OCI-LY3 (cell line): ENCODE data around the gene SLIT1.

Experiments used
- EZH2phosphoT487 ChIP-seq: fragments of 200-600 bp; shearing (Covaris generic); IDR thresholded peaks from 2 replicates; pipeline ENCODE4 v1.6.1; 2018; ENCODE audit warnings: antibody characterized with exemption, mixed run types, low read depth
- TF ChIP-seq, protein P1 (sequence below): fragments of 200-600, 300-600 bp; sonication (generic); IDR thresholded peaks from 2 replicates; pipeline ENCODE4 v1.5.1; 2014; ENCODE audit warnings: antibody characterized with exemption, low read length, low read depth

DNA sequence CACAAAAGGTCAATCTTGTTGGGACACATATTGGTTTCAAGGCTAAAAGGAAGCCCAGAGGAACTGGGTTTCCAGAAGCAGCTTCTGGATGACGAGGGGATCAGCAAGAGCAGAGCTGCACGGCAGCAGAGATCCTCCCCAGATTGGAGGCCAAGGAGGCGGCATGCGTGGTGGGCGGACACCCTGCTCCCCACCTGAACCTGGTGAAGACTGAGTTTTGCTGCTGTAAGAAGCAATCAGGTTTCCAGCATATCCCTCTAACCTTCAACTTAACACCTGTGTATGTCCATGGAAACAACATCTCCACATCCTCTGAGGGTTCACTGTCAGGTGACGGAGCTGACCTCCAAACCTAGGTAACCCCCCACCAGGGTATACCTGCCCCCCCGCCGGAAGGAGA is 35.1 kb downstream of the SLIT1 start:
- no peak for TF ChIP-seq EZH2phosphoT487
- TF ChIP-seq, protein P1, sequence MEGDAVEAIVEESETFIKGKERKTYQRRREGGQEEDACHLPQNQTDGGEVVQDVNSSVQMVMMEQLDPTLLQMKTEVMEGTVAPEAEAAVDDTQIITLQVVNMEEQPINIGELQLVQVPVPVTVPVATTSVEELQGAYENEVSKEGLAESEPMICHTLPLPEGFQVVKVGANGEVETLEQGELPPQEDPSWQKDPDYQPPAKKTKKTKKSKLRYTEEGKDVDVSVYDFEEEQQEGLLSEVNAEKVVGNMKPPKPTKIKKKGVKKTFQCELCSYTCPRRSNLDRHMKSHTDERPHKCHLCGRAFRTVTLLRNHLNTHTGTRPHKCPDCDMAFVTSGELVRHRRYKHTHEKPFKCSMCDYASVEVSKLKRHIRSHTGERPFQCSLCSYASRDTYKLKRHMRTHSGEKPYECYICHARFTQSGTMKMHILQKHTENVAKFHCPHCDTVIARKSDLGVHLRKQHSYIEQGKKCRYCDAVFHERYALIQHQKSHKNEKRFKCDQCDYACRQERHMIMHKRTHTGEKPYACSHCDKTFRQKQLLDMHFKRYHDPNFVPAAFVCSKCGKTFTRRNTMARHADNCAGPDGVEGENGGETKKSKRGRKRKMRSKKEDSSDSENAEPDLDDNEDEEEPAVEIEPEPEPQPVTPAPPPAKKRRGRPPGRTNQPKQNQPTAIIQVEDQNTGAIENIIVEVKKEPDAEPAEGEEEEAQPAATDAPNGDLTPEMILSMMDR, result no peak
